Smooth muscle cell (in vitro differentiated cells): Measurements from ENCODE around the gene PPP6R1. TPM values are rescaled to one million over a fixed set of nuclear protein-coding genes. Genes with fewer than 3 reads are reported as not detected.
A peak's percentile ranks its signal among the peaks of the same experiment; 100 is the strongest.

Experiments used
- DNase-seq: peaks from one replicate; lab custom pipeline; 2025; ENCODE audit not compliant: unreplicated experiment; lab: John Stamatoyannopoulos, UW
- H2AFZ ChIP-seq: fragments of 200-600 bp; sonication (generic); 2 replicates; pipeline ENCODE4 v1.6.0; 2016; ENCODE audit warnings: antibody characterized with exemption, low read depth, mild to moderate bottlenecking
- H3F3A ChIP-seq: fragments of 200-600 bp; sonication (generic); 2 replicates; pipeline ENCODE4 v1.6.0; 2017; ENCODE audit warnings: antibody characterized with exemption, low read depth
- H3K27ac ChIP-seq: fragments of 200-600 bp; sonication (generic); 2 replicates; pipeline ENCODE4 v1.5.1; 2016; ENCODE audit warnings: low read depth, mild to moderate bottlenecking
- H3K27me3 ChIP-seq: fragments of 200-600 bp; sonication (generic); 2 replicates; pipeline ENCODE4 v1.6.1; 2016; ENCODE audit warnings: low read depth, mild to moderate bottlenecking
- H3K36me3 ChIP-seq: fragments of 200-600 bp; sonication (generic); 2 replicates; pipeline ENCODE4 v1.5.1; 2016; ENCODE audit warnings: low read depth
- H3K4me1 ChIP-seq: fragments of 200-600 bp; sonication (generic); 2 replicates; pipeline ENCODE4 v1.5.1; 2016; ENCODE audit warnings: low read depth
- H3K4me2 ChIP-seq: fragments of 200-600 bp; sonication (generic); 2 replicates; pipeline ENCODE4 v1.6.0; 2016; ENCODE audit warnings: mild to moderate bottlenecking
- H3K4me3 ChIP-seq: fragments of 200-600 bp; sonication (generic); 2 replicates; pipeline ENCODE4 v1.5.1; 2016; ENCODE audit warnings: mild to moderate bottlenecking
- H3K79me2 ChIP-seq: fragments of 200-600 bp; sonication (generic); 2 replicates; pipeline ENCODE4 v1.6.0; 2016; ENCODE audit warnings: low read depth, mild to moderate bottlenecking
- H3K9ac ChIP-seq: fragments of 200-600 bp; sonication (generic); 2 replicates; pipeline ENCODE4 v1.6.0; 2016; ENCODE audit warnings: low read depth
- H3K9me3 ChIP-seq: fragments of 200-600 bp; sonication (generic); replicated peaks from 2 replicates; pipeline ENCODE4 v1.5.1; 2016; ENCODE audit warnings: low read depth
- H4K20me1 ChIP-seq: fragments of 200-600 bp; sonication (generic); 2 replicates; pipeline ENCODE4 v1.6.0; 2016; ENCODE audit warnings: low read depth
- WGBS: methylation state at CpG from one replicate; pipeline ENCODE4 v1.1.7; 2016; ENCODE audit warnings: low lambda C conversion rate; 5-methylcytosine and 5-hydroxymethylcytosine counted together
- microRNA-seq: library from miRNA; unstranded; fragments of <30 nt; microRNA quantifications from one replicate; pipeline ENCODE4, GENCODE V29; 2016; ENCODE audit warnings: borderline number of aligned reads
- polyA plus RNA-seq: library from polyadenylated mRNA; unstranded; fragments of >200 nt; fragmentation: Nextera tagmentation; extraction: Ambion mirVana; gene quantifications from 2 replicates; pipeline ENCODE4 v1.2.1, GENCODE V29; 2016
- small RNA-seq: library from RNA; depleted of rRNA; stranded (forward); fragments of <200 nt; gene quantifications from one replicate; pipeline ENCODE3, GENCODE V24; 2014
- total RNA-seq: library from RNA; depleted of rRNA; stranded (reverse); fragments of >200 nt; gene quantifications from 2 replicates; pipeline ENCODE4 v1.2.3, GENCODE V29; 2014
- TF ChIP-seq, protein P1 (sequence below): fragments of 200-600 bp; sonication (generic); IDR thresholded peaks from 2 replicates; pipeline ENCODE4 v1.5.1; 2017; ENCODE audit warnings: borderline replicate concordance, mild to moderate bottlenecking, antibody characterized with exemption; ENCODE audit not compliant: insufficient read depth, poor library complexity, severe bottlenecking

Gene PPP6R1
- total and polyA plus RNA-seq, 2 experiments from 2014 or later, result 31.1 to 58.0 TPM

DNA sequence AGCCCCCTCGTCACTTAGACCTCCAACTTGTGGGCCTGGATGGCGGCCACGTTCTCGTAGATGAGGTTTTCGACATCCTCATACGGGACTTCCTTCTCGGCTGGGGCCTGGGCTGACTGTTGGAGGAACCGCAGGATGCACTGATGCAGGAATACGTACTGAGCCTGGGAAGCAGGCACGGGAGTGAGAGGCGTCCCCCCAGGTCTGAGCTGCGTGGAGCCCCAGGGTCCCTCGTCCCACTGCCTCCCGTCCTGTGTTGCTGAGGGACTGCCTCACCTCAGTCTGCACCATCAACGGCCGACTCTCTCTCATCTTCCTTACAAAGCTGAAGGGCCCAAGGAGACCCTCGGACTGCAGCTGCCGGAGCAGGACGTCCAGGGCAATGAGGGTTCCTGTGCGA, 77.1 kb downstream of the PPP6R1 start:
- no peaks in the 10 kb centered on the region for H3F3A ChIP-seq
- H3K4me1 ChIP-seq, result no peaks in the 10 kb centered on the region
- no peak overlapping the region for H3K4me3 ChIP-seq
- H3K27ac ChIP-seq, result no peak overlapping the region
- DNase-seq, result no peak
- no peaks in the 10 kb centered on the region for H3K9me3 ChIP-seq
- H3K4me2 ChIP-seq, result no peak overlapping the region
- peaks cover 34% of the 10 kb centered on the region for H3K27me3 ChIP-seq
- TF ChIP-seq, protein P1, sequence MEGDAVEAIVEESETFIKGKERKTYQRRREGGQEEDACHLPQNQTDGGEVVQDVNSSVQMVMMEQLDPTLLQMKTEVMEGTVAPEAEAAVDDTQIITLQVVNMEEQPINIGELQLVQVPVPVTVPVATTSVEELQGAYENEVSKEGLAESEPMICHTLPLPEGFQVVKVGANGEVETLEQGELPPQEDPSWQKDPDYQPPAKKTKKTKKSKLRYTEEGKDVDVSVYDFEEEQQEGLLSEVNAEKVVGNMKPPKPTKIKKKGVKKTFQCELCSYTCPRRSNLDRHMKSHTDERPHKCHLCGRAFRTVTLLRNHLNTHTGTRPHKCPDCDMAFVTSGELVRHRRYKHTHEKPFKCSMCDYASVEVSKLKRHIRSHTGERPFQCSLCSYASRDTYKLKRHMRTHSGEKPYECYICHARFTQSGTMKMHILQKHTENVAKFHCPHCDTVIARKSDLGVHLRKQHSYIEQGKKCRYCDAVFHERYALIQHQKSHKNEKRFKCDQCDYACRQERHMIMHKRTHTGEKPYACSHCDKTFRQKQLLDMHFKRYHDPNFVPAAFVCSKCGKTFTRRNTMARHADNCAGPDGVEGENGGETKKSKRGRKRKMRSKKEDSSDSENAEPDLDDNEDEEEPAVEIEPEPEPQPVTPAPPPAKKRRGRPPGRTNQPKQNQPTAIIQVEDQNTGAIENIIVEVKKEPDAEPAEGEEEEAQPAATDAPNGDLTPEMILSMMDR, result no peak
- no peaks in the 10 kb centered on the region for H3K79me2 ChIP-seq
- H4K20me1 ChIP-seq, result no peaks in the 10 kb centered on the region
- no peaks in the 10 kb centered on the region for H3K36me3 ChIP-seq
- 76% methylated on average over 20 of the region's 20 CpGs for WGBS
- H2AFZ ChIP-seq, result no peak overlapping the region
- no peak overlapping the region for H3K9ac ChIP-seq

Small RNA genes lying within 50 kb of the gene (microRNA-seq; reads per million reads assigned to microRNA genes)
- gene MIR6802 (2.9 reads per million), gene MIR6803 (8.2 reads per million, percentile 8 among the genes with 10 or more reads in this experiment), gene MIR6804 (8.8 reads per million, percentile 11 among the genes with 10 or more reads in this experiment)

Small RNA genes lying within 50 kb of the gene (small RNA-seq; reads per million reads assigned to genes)
- gene MIR6802 (not detected), gene MIR6803 (not detected), gene MIR6804 (not detected)

Other genes starting within 250 kb of the PPP6R1 start
- 0.09 TPM in 1 of 2 replicates, not detected in the other for gene GP6, start 220.8 kb downstream of the PPP6R1 start, total RNA-seq
- 1.8 TPM in 1 of 2 replicates, not detected in the other for gene GP6, start 220.8 kb downstream of the PPP6R1 start, polyA plus RNA-seq
- gene RDH13, start 195.9 kb downstream of the PPP6R1 start, total RNA-seq, result 7.8 and 13.5 TPM in 2 replicates
- 9.1 and 21.4 TPM in 2 replicates for gene RDH13, start 195.9 kb downstream of the PPP6R1 start, polyA plus RNA-seq
- 21.4 and 32.9 TPM in 2 replicates for gene EPS8L1, start 183.1 kb downstream of the PPP6R1 start, total RNA-seq
- 16.8 and 32.6 TPM in 2 replicates for gene EPS8L1, start 183.1 kb downstream of the PPP6R1 start, polyA plus RNA-seq
- gene PPP1R12C, start 141.4 kb downstream of the PPP6R1 start, total RNA-seq, result 16.8 and 30.5 TPM in 2 replicates
- 26.1 and 32.1 TPM in 2 replicates for gene PPP1R12C, start 141.4 kb downstream of the PPP6R1 start, polyA plus RNA-seq
- 24.9 and 27.1 TPM in 2 replicates for gene TNNT1, start 109.8 kb downstream of the PPP6R1 start, total RNA-seq
- 24.5 and 54.0 TPM in 2 replicates for gene TNNT1, start 109.8 kb downstream of the PPP6R1 start, polyA plus RNA-seq
- not detected in 2 replicates for gene TNNI3, start 101.3 kb downstream of the PPP6R1 start, total RNA-seq
- gene TNNI3, start 101.3 kb downstream of the PPP6R1 start, polyA plus RNA-seq, result 1.8 and 3.0 TPM in 2 replicates
- gene DNAAF3, start 92.4 kb downstream of the PPP6R1 start, total RNA-seq, result 0.76 and 1.3 TPM in 2 replicates
- gene DNAAF3, start 92.4 kb downstream of the PPP6R1 start, polyA plus RNA-seq, result 0.97 and 1.4 TPM in 2 replicates
- not detected in 2 replicates for gene SYT5, start 78.7 kb downstream of the PPP6R1 start, total RNA-seq
- gene SYT5, start 78.7 kb downstream of the PPP6R1 start, polyA plus RNA-seq, result 0.17 TPM in 1 of 2 replicates, not detected in the other
- 0.18 and 0.31 TPM in 2 replicates for gene PTPRH, start 49.5 kb downstream of the PPP6R1 start, total RNA-seq
- 0.46 TPM in 1 of 2 replicates, not detected in the other for gene PTPRH, start 49.5 kb downstream of the PPP6R1 start, polyA plus RNA-seq
- gene TMEM86B, start 30.3 kb downstream of the PPP6R1 start, total RNA-seq, result 1.7 and 2.1 TPM in 2 replicates
- 2.6 and 3.3 TPM in 2 replicates for gene TMEM86B, start 30.3 kb downstream of the PPP6R1 start, polyA plus RNA-seq
- gene HSPBP1, start 21.1 kb upstream of the PPP6R1 start, total RNA-seq, result 21.5 and 22.1 TPM in 2 replicates
- 66.5 and 80.0 TPM in 2 replicates for gene HSPBP1, start 21.1 kb upstream of the PPP6R1 start, polyA plus RNA-seq
- 5.0 and 10.4 TPM in 2 replicates for gene BRSK1, start 25.0 kb upstream of the PPP6R1 start, total RNA-seq
- gene BRSK1, start 25.0 kb upstream of the PPP6R1 start, polyA plus RNA-seq, result 3.0 and 3.3 TPM in 2 replicates
- gene TMEM150B, start 66.3 kb upstream of the PPP6R1 start, total RNA-seq, result not detected in 2 replicates
- 0.22 TPM in 1 of 2 replicates, not detected in the other for gene TMEM150B, start 66.3 kb upstream of the PPP6R1 start, polyA plus RNA-seq
- gene KMT5C, start 80.9 kb upstream of the PPP6R1 start, total RNA-seq, result 12.2 and 26.1 TPM in 2 replicates
- 23.2 and 27.2 TPM in 2 replicates for gene KMT5C, start 80.9 kb upstream of the PPP6R1 start, polyA plus RNA-seq
- 0.18 and 0.31 TPM in 2 replicates for gene COX6B2, start 95.7 kb upstream of the PPP6R1 start, total RNA-seq
- gene COX6B2, start 95.7 kb upstream of the PPP6R1 start, polyA plus RNA-seq, result 1.7 and 1.9 TPM in 2 replicates
- 0.58 TPM in 1 of 2 replicates, not detected in the other for gene GARIN5B, start 104.2 kb upstream of the PPP6R1 start, total RNA-seq
- 0.07 and 0.35 TPM in 2 replicates for gene GARIN5B, start 104.2 kb upstream of the PPP6R1 start, polyA plus RNA-seq
- gene IL11, start 111.4 kb upstream of the PPP6R1 start, total RNA-seq, result 36.5 and 40.1 TPM in 2 replicates
- gene IL11, start 111.4 kb upstream of the PPP6R1 start, polyA plus RNA-seq, result 66.4 and 68.1 TPM in 2 replicates
- gene TMEM190, start 117.8 kb upstream of the PPP6R1 start, total RNA-seq, result not detected in 2 replicates
- gene TMEM190, start 117.8 kb upstream of the PPP6R1 start, polyA plus RNA-seq, result 8.2 and 11.1 TPM in 2 replicates
- gene TMEM238, start 125.3 kb upstream of the PPP6R1 start, total RNA-seq, result 0.58 and 2.6 TPM in 2 replicates
- gene TMEM238, start 125.3 kb upstream of the PPP6R1 start, polyA plus RNA-seq, result 3.3 and 9.3 TPM in 2 replicates
- gene RPL28, start 126.9 kb upstream of the PPP6R1 start, total RNA-seq, result 824 and 1,108 TPM in 2 replicates
- 515 and 595 TPM in 2 replicates for gene RPL28, start 126.9 kb upstream of the PPP6R1 start, polyA plus RNA-seq
- 34.8 and 39.9 TPM in 2 replicates for gene UBE2S, start 148.8 kb upstream of the PPP6R1 start, total RNA-seq
- gene UBE2S, start 148.8 kb upstream of the PPP6R1 start, polyA plus RNA-seq, result 162 and 171 TPM in 2 replicates
- gene SHISA7, start 184.3 kb upstream of the PPP6R1 start, total RNA-seq, result not detected in 2 replicates
- not detected in 2 replicates for gene SHISA7, start 184.3 kb upstream of the PPP6R1 start, polyA plus RNA-seq
- gene ISOC2, start 202.6 kb upstream of the PPP6R1 start, total RNA-seq, result 47.3 and 56.5 TPM in 2 replicates
- gene ISOC2, start 202.6 kb upstream of the PPP6R1 start, polyA plus RNA-seq, result 37.3 and 61.4 TPM in 2 replicates
- gene C19orf85, start 205.7 kb upstream of the PPP6R1 start, total RNA-seq, result not detected in 2 replicates
- gene C19orf85, start 205.7 kb upstream of the PPP6R1 start, polyA plus RNA-seq, result not detected in 2 replicates
- 2.4 and 2.6 TPM in 2 replicates for gene ZNF628, start 217.6 kb upstream of the PPP6R1 start, total RNA-seq
- gene ZNF628, start 217.6 kb upstream of the PPP6R1 start, polyA plus RNA-seq, result 1.3 and 2.0 TPM in 2 replicates
- 14.3 and 17.3 TPM in 2 replicates for gene NAT14, start 226.2 kb upstream of the PPP6R1 start, total RNA-seq
- gene NAT14, start 226.2 kb upstream of the PPP6R1 start, polyA plus RNA-seq, result 67.5 and 72.1 TPM in 2 replicates
- gene SSC5D, start 229.4 kb upstream of the PPP6R1 start, total RNA-seq, result 3.0 and 3.8 TPM in 2 replicates
- 11.2 and 13.6 TPM in 2 replicates for gene SSC5D, start 229.4 kb upstream of the PPP6R1 start, polyA plus RNA-seq